ENCODE measurements around the gene SEMA3A.

SEMA3A gene

GRCh38 chr7:84188786-84189405, 5.7 kb downstream of the SEMA3A start:
- intact Hi-C loops (cut with micrococcal nuclease) = no loop called here

GRCh38 chr7:84187813-84188510, 6.6 kb downstream of the SEMA3A start:
- intact Hi-C loops (cut with micrococcal nuclease) = no loop called here
- H3K36me3 Mint-ChIP-seq (ENCODE audit: low read depth) = no peaks in the 10 kb centered on the region
- H3K27me3 Mint-ChIP-seq = no peaks in the 10 kb centered on the region
- no peaks in the 10 kb centered on the region for H3K9me3 Mint-ChIP-seq
- no peak overlapping the region for H3K27ac Mint-ChIP-seq
- H3K4me3 Mint-ChIP-seq = no peak overlapping the region
- H3K4me1 Mint-ChIP-seq (ENCODE audit: low read depth) = no peaks in the 10 kb centered on the region

More at GRCh38 chr7:84188786-84189405, 5.7 kb downstream of the SEMA3A start:
- Mint-ChIP-seq H3K9me3 (no peaks in the 10 kb centered on the region), H3K27me3 (no peaks in the 10 kb centered on the region), H3K36me3 (ENCODE audit: low read depth) (no peaks in the 10 kb centered on the region), H3K4me1 (ENCODE audit: low read depth) (no peaks in the 10 kb centered on the region), H3K4me3 (no peak overlapping the region), H3K27ac (no peak overlapping the region)

- no peaks in the 10 kb centered on the region for H3K4me1 Mint-ChIP-seq (ENCODE audit: low read depth)
- no peak overlapping the region for H3K4me3 Mint-ChIP-seq
- no peaks in the 10 kb centered on the region for H3K9me3 Mint-ChIP-seq
- no peaks in the 10 kb centered on the region for H3K36me3 Mint-ChIP-seq (ENCODE audit: low read depth)
- H3K27me3 Mint-ChIP-seq = no peaks in the 10 kb centered on the region
- intact Hi-C loops (cut with micrococcal nuclease) = no loop called here
- no peak overlapping the region for H3K27ac Mint-ChIP-seq
Observed at GRCh38 chr7:84187087-84187805, 7.3 kb downstream of the SEMA3A start.

- Mint-ChIP-seq H3K27me3 (no peaks in the 10 kb centered on the region), H3K4me3 (no peak overlapping the region), H3K9me3 (no peaks in the 10 kb centered on the region), H3K27ac (no peak overlapping the region), H3K4me1 (ENCODE audit: low read depth) (no peaks in the 10 kb centered on the region), H3K36me3 (ENCODE audit: low read depth) (no peaks in the 10 kb centered on the region)
- intact Hi-C loops (cut with micrococcal nuclease) = no loop called here
Observed at GRCh38 chr7:84183741-84184140, 10.8 kb downstream of the SEMA3A start.

GRCh38 chr7:84182301-84182700, 12.3 kb downstream of the SEMA3A start:
- Mint-ChIP-seq H3K27ac (no peak overlapping the region), H3K36me3 (ENCODE audit: low read depth) (no peaks in the 10 kb centered on the region), H3K4me1 (ENCODE audit: low read depth) (no peaks in the 10 kb centered on the region), H3K9me3 (no peaks in the 10 kb centered on the region), H3K27me3 (no peaks in the 10 kb centered on the region), H3K4me3 (no peak overlapping the region)
- intact Hi-C loops (cut with micrococcal nuclease) = no loop called here

GRCh38 chr7:84181628-84182027, 13.0 kb downstream of the SEMA3A start:
- H3K9me3 Mint-ChIP-seq = no peaks in the 10 kb centered on the region
- no peak overlapping the region for H3K4me3 Mint-ChIP-seq
- no peaks in the 10 kb centered on the region for H3K4me1 Mint-ChIP-seq (ENCODE audit: low read depth)
- no peaks in the 10 kb centered on the region for H3K27me3 Mint-ChIP-seq
- H3K27ac Mint-ChIP-seq = no peak overlapping the region
- no peaks in the 10 kb centered on the region for H3K36me3 Mint-ChIP-seq (ENCODE audit: low read depth)
- intact Hi-C loops (cut with micrococcal nuclease) = no loop called here

GRCh38 chr7:84177758-84178412, 16.7 kb downstream of the SEMA3A start:
- intact Hi-C loops (cut with micrococcal nuclease) = no loop called here
- no peak overlapping the region for H3K27ac Mint-ChIP-seq
- H3K9me3 Mint-ChIP-seq = no peaks in the 10 kb centered on the region
- no peaks in the 10 kb centered on the region for H3K36me3 Mint-ChIP-seq (ENCODE audit: low read depth)
- H3K4me1 Mint-ChIP-seq (ENCODE audit: low read depth) = no peaks in the 10 kb centered on the region
- no peaks in the 10 kb centered on the region for H3K27me3 Mint-ChIP-seq
- H3K4me3 Mint-ChIP-seq = no peak overlapping the region

- Mint-ChIP-seq H3K9me3 (no peaks in the 10 kb centered on the region), H3K4me1 (ENCODE audit: low read depth) (no peaks in the 10 kb centered on the region), H3K36me3 (ENCODE audit: low read depth) (no peaks in the 10 kb centered on the region), H3K4me3 (no peak overlapping the region), H3K27ac (no peak overlapping the region), H3K27me3 (no peaks in the 10 kb centered on the region)
- intact Hi-C loops (cut with micrococcal nuclease) = no loop called here
Observed at GRCh38 chr7:84176716-84177115, 17.9 kb downstream of the SEMA3A start.

- Mint-ChIP-seq H3K36me3 (ENCODE audit: low read depth) (no peaks in the 10 kb centered on the region), H3K9me3 (no peaks in the 10 kb centered on the region), H3K27me3 (no peaks in the 10 kb centered on the region), H3K4me3 (no peak overlapping the region), H3K27ac (no peak overlapping the region), H3K4me1 (ENCODE audit: low read depth) (no peaks in the 10 kb centered on the region)
- intact Hi-C loops (cut with micrococcal nuclease) = no loop called here
Observed at GRCh38 chr7:84175461-84175860, 19.1 kb downstream of the SEMA3A start.

GRCh38 chr7:84170646-84171045, 23.9 kb downstream of the SEMA3A start:
- H3K27ac Mint-ChIP-seq = no peak overlapping the region
- no peaks in the 10 kb centered on the region for H3K9me3 Mint-ChIP-seq
- H3K4me3 Mint-ChIP-seq = no peak overlapping the region
- H3K4me1 Mint-ChIP-seq (ENCODE audit: low read depth) = no peaks in the 10 kb centered on the region
- intact Hi-C loops (cut with micrococcal nuclease) = no loop called here
- no peaks in the 10 kb centered on the region for H3K36me3 Mint-ChIP-seq (ENCODE audit: low read depth)
- no peaks in the 10 kb centered on the region for H3K27me3 Mint-ChIP-seq

- H3K4me1 Mint-ChIP-seq (ENCODE audit: low read depth) = no peaks in the 10 kb centered on the region
- H3K27ac Mint-ChIP-seq = no peak overlapping the region
- no peaks in the 10 kb centered on the region for H3K27me3 Mint-ChIP-seq
- H3K9me3 Mint-ChIP-seq = no peaks in the 10 kb centered on the region
- intact Hi-C loops (cut with micrococcal nuclease) = no loop called here
- no peaks in the 10 kb centered on the region for H3K36me3 Mint-ChIP-seq (ENCODE audit: low read depth)
- H3K4me3 Mint-ChIP-seq = no peak overlapping the region
Observed at GRCh38 chr7:84162584-84162983, 32.0 kb downstream of the SEMA3A start.

GRCh38 chr7:84162125-84162524, 32.5 kb downstream of the SEMA3A start:
- Mint-ChIP-seq H3K4me3 (no peak overlapping the region), H3K4me1 (ENCODE audit: low read depth) (no peaks in the 10 kb centered on the region), H3K36me3 (ENCODE audit: low read depth) (no peaks in the 10 kb centered on the region), H3K9me3 (no peaks in the 10 kb centered on the region), H3K27ac (no peak overlapping the region), H3K27me3 (no peaks in the 10 kb centered on the region)
- intact Hi-C loops (cut with micrococcal nuclease) = no loop called here

- Mint-ChIP-seq H3K27ac (no peak overlapping the region), H3K27me3 (no peaks in the 10 kb centered on the region), H3K4me3 (no peak overlapping the region), H3K4me1 (ENCODE audit: low read depth) (no peaks in the 10 kb centered on the region), H3K9me3 (no peaks in the 10 kb centered on the region), H3K36me3 (ENCODE audit: low read depth) (no peaks in the 10 kb centered on the region)
- intact Hi-C loops (cut with micrococcal nuclease) = no loop called here
Observed at GRCh38 chr7:84161398-84161797, 33.2 kb downstream of the SEMA3A start.

GRCh38 chr7:84159435-84159834, 35.2 kb downstream of the SEMA3A start:
- H3K27ac Mint-ChIP-seq = no peak overlapping the region
- intact Hi-C loops (cut with micrococcal nuclease) = no loop called here

More at GRCh38 chr7:84159435-84159834, 35.2 kb downstream of the SEMA3A start:
- H3K27me3 Mint-ChIP-seq = no peaks in the 10 kb centered on the region
- H3K4me1 Mint-ChIP-seq (ENCODE audit: low read depth) = no peaks in the 10 kb centered on the region
- H3K4me3 Mint-ChIP-seq = no peak overlapping the region
- no peaks in the 10 kb centered on the region for H3K36me3 Mint-ChIP-seq (ENCODE audit: low read depth)
- H3K9me3 Mint-ChIP-seq = no peaks in the 10 kb centered on the region
